NB4 (cell line): ENCODE measurements around the gene ARPC5L.

ENCODE experiments used
- DNase-seq: peaks from one replicate; pipeline ENCODE4 v3.0.0; 2010; ENCODE audit warnings: low read depth
- H3K4me3 ChIP-seq: one replicate; pipeline ENCODE4 v1.5.1; 2011; ENCODE audit warnings: mild to moderate bottlenecking, low read depth, low read length, moderate library complexity
- CTCF ChIP-seq: IDR thresholded peaks from one replicate; pipeline ENCODE4 v1.5.1; 2012; ENCODE audit warnings: low read depth, low read length
- MAX ChIP-seq: IDR thresholded peaks from 2 replicates; pipeline ENCODE4 v1.6.1; 2011; ENCODE audit warnings: low read depth, low read length
- MYC ChIP-seq: IDR thresholded peaks from 2 replicates; pipeline ENCODE4 v1.6.1; 2011; ENCODE audit warnings: low read depth, low read length
- POLR2A ChIP-seq: IDR thresholded peaks from 2 replicates; pipeline ENCODE4 v1.6.1; 2011; ENCODE audit warnings: mild to moderate bottlenecking; ENCODE audit not compliant: insufficient read length; ENCODE audit errors: extremely low read depth

Gene ARPC5L

GRCh38 chr9:124869986-124870560 lies 8.1 kb downstream of the ARPC5L start:
- peak; percentile 64 for DNase-seq
- peak overlapping the region; percentile 94 for H3K4me3 ChIP-seq

GRCh38 chr9:124870723-124871122 lies 8.8 kb downstream of the ARPC5L start:
- H3K4me3 ChIP-seq = peak overlapping the region; percentile 94
- no peak for DNase-seq
- TF ChIP-seq CTCF (no peak), MYC (no peak), POLR2A (no peak), MAX (no peak)

More at GRCh38 chr9:124869986-124870560, 8.1 kb downstream of the ARPC5L start:
- TF ChIP-seq MAX (0 out of 2 replicates have a peak, but pooled peaks have one; percentile 13), MYC (peak; percentile 53; the same call in 1 of the 2 replicates), POLR2A (no peak)

- peak overlapping the region; percentile 94 for H3K4me3 ChIP-seq
- no peak for DNase-seq
- TF ChIP-seq CTCF = no peak
- TF ChIP-seq MAX = no peak
- TF ChIP-seq MYC = no peak
- TF ChIP-seq POLR2A = no peak
These were observed 9.2 kb downstream of the ARPC5L start for GRCh38 chr9:124871156-124871561.

- no peak for DNase-seq
- H3K4me3 ChIP-seq = no peak overlapping the region
- TF ChIP-seq MYC (no peak), MAX (no peak), CTCF (no peak), POLR2A (no peak)
These were observed 11.7 kb downstream of the ARPC5L start for GRCh38 chr9:124873664-124874063.

- no peak overlapping the region for H3K4me3 ChIP-seq
- TF ChIP-seq MYC = no peak
- no peak for TF ChIP-seq CTCF
- TF ChIP-seq MAX = no peak
- no peak for TF ChIP-seq POLR2A
- no peak for DNase-seq
These were observed 13.6 kb downstream of the ARPC5L start for GRCh38 chr9:124875501-124875900.

- no peak overlapping the region for H3K4me3 ChIP-seq
- no peak for TF ChIP-seq MAX
- TF ChIP-seq CTCF = no peak
- no peak for TF ChIP-seq POLR2A
- TF ChIP-seq MYC = no peak
- no peak for DNase-seq
These were observed 15.3 kb downstream of the ARPC5L start for GRCh38 chr9:124877021-124877782.
